K562 (cell line): ENCODE measurements around the gene SLC39A6.

Source experiments
- FOXK2 ChIP-seq, 2 experiments: fragments of 450-650 bp; IDR thresholded peaks in 1 of 2; conservative IDR thresholded peaks in 1 of 2; 2 replicates each; pipeline ENCODE4 v1.6.1; 2016; ENCODE audit warnings: low read depth in 2 of 2, mild to moderate bottlenecking in 1 of 2
- GTF2E2 ChIP-seq: fragments of 200-800 bp; sonication (Bioruptor generic); IDR thresholded peaks from 2 replicates; pipeline ENCODE4 v1.6.1; 2016; ENCODE audit warnings: missing genetic modification characterization, missing compliant biosample characterization
- HDAC2 ChIP-seq: fragments of 450-650 bp; IDR thresholded peaks from 2 replicates; pipeline ENCODE4 v1.6.1; 2016; ENCODE audit warnings: mild to moderate bottlenecking
- POLR2A ChIP-seq: fragments of 450-650 bp; conservative IDR thresholded peaks from 2 replicates; pipeline ENCODE4 v1.6.1; 2016
- TF ChIP-seq, protein P1 (sequence below): sonication (generic); formaldehyde crosslinking; IDR thresholded peaks from 2 replicates; pipeline ENCODE4 v1.8.0; 2022; ENCODE audit warnings: missing genetic modification reagents, mild to moderate bottlenecking, borderline replicate concordance
- TF ChIP-seq, protein P2 (sequence below): fragments of 250-450 bp; sonication (Bioruptor Pico); IDR thresholded peaks from 2 replicates; pipeline ENCODE4 v1.8.0; 2022; ENCODE audit warnings: inconsistent platforms

DNA sequence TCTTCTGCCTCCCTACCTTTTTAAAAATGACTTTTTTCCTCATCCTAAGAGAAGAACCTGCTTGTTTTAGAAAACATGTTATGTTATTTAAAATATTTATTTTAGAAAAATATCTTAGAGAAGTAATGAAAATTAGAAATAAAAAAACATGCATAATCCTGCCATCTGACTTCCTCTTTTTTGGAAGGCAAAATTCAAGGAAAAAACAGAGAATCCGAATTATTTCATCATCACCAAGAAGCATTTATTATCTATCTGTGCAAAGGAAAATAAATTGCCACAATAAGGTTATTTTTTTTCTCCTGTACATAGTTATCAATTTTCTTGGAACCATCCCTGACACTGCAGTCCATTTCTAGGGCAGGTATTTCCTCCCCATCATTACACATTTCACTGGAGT lies 14.4 kb downstream of the SLC39A6 start:
- no peak for TF ChIP-seq HDAC2
- no peak for TF ChIP-seq POLR2A
- TF ChIP-seq, protein P1, sequence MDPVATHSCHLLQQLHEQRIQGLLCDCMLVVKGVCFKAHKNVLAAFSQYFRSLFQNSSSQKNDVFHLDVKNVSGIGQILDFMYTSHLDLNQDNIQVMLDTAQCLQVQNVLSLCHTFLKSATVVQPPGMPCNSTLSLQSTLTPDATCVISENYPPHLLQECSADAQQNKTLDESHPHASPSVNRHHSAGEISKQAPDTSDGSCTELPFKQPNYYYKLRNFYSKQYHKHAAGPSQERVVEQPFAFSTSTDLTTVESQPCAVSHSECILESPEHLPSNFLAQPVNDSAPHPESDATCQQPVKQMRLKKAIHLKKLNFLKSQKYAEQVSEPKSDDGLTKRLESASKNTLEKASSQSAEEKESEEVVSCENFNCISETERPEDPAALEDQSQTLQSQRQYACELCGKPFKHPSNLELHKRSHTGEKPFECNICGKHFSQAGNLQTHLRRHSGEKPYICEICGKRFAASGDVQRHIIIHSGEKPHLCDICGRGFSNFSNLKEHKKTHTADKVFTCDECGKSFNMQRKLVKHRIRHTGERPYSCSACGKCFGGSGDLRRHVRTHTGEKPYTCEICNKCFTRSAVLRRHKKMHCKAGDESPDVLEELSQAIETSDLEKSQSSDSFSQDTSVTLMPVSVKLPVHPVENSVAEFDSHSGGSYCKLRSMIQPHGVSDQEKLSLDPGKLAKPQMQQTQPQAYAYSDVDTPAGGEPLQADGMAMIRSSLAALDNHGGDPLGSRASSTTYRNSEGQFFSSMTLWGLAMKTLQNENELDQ: no peak
- TF ChIP-seq GTF2E2 (tag): no peak
- no peak for TF ChIP-seq FOXK2 (conservative IDR thresholded peaks at IDR 0.05 in 1 of 2, IDR thresholded peaks at IDR 0.05 in 1 of 2; ENCODE audit: low read depth in 2 of 2)
- TF ChIP-seq, protein P2, sequence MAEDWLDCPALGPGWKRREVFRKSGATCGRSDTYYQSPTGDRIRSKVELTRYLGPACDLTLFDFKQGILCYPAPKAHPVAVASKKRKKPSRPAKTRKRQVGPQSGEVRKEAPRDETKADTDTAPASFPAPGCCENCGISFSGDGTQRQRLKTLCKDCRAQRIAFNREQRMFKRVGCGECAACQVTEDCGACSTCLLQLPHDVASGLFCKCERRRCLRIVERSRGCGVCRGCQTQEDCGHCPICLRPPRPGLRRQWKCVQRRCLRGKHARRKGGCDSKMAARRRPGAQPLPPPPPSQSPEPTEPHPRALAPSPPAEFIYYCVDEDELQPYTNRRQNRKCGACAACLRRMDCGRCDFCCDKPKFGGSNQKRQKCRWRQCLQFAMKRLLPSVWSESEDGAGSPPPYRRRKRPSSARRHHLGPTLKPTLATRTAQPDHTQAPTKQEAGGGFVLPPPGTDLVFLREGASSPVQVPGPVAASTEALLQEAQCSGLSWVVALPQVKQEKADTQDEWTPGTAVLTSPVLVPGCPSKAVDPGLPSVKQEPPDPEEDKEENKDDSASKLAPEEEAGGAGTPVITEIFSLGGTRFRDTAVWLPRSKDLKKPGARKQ: no peak
